ENCODE results near the gene C20orf141. TPM values are rescaled to one million over a fixed set of nuclear protein-coding genes. Genes with fewer than 3 reads are reported as not detected.
A peak's percentile ranks its signal among the peaks of the same experiment; 100 is the strongest.
"Not testable (repeated sequence)": the region's sequence is repeated elsewhere in the genome, so short reads cannot be mapped to it uniquely, and the experiment has no call there.

The C20orf141 gene
- total RNA-seq, 6 experiments from 2014 or later, result not detected

DNA sequence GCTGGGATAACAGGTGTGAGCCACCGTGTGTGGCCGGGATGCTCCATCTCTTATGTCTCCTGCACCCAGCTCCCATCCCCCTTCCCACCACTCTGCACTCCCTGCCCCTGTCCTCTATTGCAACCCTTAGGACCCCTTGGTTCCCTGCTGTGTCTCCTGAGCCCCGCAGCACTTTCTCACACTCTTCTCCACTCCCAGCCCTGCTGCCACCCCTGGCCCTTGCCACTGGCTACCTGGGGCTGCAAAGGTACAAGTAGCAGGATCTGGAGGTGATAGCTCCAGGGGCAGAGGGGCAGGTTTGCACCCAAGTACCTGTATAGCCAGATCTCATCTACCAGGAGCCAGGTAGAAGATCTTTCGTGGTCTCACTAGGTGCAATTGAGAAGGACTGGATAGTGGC lies 7.8 kb upstream of the C20orf141 start:
- H3K36me3 Mint-ChIP-seq (ENCODE audit: low read depth), result no peaks in the 10 kb centered on the region
- DNase-seq, result no peak
- peaks cover 12% of the 10 kb centered on the region for H3K9me3 Mint-ChIP-seq
- TF ChIP-seq, protein P1, sequence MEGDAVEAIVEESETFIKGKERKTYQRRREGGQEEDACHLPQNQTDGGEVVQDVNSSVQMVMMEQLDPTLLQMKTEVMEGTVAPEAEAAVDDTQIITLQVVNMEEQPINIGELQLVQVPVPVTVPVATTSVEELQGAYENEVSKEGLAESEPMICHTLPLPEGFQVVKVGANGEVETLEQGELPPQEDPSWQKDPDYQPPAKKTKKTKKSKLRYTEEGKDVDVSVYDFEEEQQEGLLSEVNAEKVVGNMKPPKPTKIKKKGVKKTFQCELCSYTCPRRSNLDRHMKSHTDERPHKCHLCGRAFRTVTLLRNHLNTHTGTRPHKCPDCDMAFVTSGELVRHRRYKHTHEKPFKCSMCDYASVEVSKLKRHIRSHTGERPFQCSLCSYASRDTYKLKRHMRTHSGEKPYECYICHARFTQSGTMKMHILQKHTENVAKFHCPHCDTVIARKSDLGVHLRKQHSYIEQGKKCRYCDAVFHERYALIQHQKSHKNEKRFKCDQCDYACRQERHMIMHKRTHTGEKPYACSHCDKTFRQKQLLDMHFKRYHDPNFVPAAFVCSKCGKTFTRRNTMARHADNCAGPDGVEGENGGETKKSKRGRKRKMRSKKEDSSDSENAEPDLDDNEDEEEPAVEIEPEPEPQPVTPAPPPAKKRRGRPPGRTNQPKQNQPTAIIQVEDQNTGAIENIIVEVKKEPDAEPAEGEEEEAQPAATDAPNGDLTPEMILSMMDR (IDR thresholded peaks at IDR 0.05), result no peak
- H3K4me1 Mint-ChIP-seq (ENCODE audit: low read depth), result peaks cover 6% of the 10 kb centered on the region; the same call in 1 of the 2 replicates
- no peak overlapping the region for H3K4me3 Mint-ChIP-seq
- H3K27me3 Mint-ChIP-seq (ENCODE audit: insufficient read depth), result peaks cover 34% of the 10 kb centered on the region
- no peak overlapping the region for H3K27ac Mint-ChIP-seq

DNA sequence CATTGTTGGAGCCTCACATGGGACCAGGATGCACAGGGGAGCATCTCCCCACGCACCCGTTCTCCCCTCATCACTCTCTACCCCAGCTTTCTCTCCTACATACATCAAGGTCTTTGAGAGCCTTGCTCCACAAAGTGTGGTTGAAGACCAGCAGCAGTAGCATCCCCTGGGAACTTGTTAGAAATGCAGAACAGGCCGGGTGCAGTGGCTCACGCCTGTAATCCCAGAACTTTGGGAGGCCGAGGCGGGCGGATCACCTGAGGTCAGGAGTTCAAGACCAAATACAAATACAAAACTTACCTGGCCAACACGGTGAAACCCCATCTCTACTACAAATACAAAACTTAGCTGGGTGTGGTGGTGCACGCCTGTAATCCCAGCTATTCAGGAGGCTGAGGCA lies 6.9 kb upstream of the C20orf141 start:
- not testable (repeated sequence) for H3K36me3 Mint-ChIP-seq (ENCODE audit: low read depth); H3K4me1 Mint-ChIP-seq (ENCODE audit: low read depth); H3K4me3 Mint-ChIP-seq; H3K27ac Mint-ChIP-seq; DNase-seq
- Mint-ChIP-seq H3K27me3 (ENCODE audit: insufficient read depth) (peaks cover 27% of the 10 kb centered on the region), H3K9me3 (peaks cover 20% of the 10 kb centered on the region)

DNA sequence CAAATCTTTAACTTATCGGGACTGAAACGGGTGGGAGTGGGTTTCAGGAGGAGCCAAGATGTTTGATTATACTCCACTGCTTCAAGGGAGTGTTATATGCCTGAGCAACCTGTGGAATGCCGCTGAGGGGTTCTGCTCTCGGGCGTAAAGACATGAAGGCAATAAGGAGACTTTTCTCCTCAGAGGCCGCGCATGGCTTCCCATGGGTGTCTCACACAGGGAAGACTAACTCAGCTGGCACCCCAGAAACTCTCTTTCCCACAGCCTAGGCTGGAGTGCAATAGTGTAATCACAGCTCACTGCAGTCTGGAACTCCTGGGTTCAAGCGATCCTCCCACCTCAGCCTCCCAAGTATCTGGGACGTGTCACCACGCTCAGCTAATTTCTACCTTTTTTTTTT lies 5.1 kb upstream of the C20orf141 start:
- Mint-ChIP-seq H3K27me3 (ENCODE audit: insufficient read depth) (peaks cover 22% of the 10 kb centered on the region), H3K27ac (no peak overlapping the region), H3K9me3 (peaks cover 24% of the 10 kb centered on the region), H3K4me1 (ENCODE audit: low read depth) (peaks cover 19% of the 10 kb centered on the region), H3K36me3 (ENCODE audit: low read depth) (no peaks in the 10 kb centered on the region), H3K4me3 (no peak overlapping the region)
- TF ChIP-seq, protein P1 (IDR thresholded peaks at IDR 0.05), result no peak
- no peak for DNase-seq

DNA sequence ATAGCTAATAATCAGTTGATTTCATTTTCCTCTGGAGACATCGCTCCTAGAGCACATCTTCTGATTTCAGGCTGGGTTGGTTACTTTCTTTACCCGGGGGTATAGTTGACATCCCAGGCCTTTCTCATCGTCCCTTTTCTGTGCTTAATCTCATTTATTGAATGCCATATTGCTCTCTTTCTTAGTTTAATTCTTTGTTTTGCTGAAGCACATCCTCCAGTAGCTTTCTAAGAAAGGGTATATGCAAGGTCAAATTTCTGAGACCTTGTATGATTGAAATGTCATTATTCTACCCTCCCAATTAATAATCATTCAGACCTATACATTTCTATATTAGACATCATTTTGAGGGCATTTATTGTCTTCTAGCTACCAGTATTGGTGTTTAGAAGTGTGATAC lies 2.6 kb upstream of the C20orf141 start:
- TF ChIP-seq, protein P1 (IDR thresholded peaks at IDR 0.05), result no peak
- H3K9me3 Mint-ChIP-seq, result peaks cover 24% of the 10 kb centered on the region
- H3K36me3 Mint-ChIP-seq (ENCODE audit: low read depth), result no peaks in the 10 kb centered on the region
- H3K27me3 Mint-ChIP-seq (ENCODE audit: insufficient read depth), result peaks cover 10% of the 10 kb centered on the region
- peaks cover 31% of the 10 kb centered on the region for H3K4me1 Mint-ChIP-seq (ENCODE audit: low read depth)
- no peak for DNase-seq
- H3K27ac Mint-ChIP-seq, result no peak overlapping the region
- no peak overlapping the region for H3K4me3 Mint-ChIP-seq

DNA sequence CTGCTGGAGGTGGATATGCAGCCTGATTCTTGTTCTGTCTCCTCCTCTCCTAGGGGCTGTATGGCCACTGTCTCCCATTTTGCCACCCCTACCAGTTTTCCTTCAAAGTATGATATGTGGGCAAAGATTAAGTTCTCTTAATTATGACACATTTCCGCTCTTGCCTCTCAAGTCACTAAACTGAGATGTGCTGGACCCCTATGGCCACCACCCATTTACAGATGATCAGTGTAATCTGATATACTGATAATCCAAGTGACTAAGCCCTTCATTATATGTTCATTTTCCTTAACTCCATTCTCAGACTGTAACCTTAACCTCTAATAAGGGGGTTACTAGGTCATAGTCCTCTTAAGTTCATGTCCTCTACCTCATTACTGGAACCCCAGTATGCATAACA lies 711 bp upstream of the C20orf141 start:
- Mint-ChIP-seq H3K27me3 (ENCODE audit: insufficient read depth) (peaks cover 9% of the 10 kb centered on the region), H3K27ac (peak overlapping the region; percentile 82; the same call in 1 of the 2 replicates), H3K36me3 (ENCODE audit: low read depth) (no peaks in the 10 kb centered on the region), H3K4me1 (ENCODE audit: low read depth) (peaks cover 31% of the 10 kb centered on the region), H3K4me3 (peak overlapping the region; percentile 64), H3K9me3 (peaks cover 24% of the 10 kb centered on the region)
- TF ChIP-seq, protein P1 (IDR thresholded peaks at IDR 0.05), result no peak
- DNase-seq, result no peak

DNA sequence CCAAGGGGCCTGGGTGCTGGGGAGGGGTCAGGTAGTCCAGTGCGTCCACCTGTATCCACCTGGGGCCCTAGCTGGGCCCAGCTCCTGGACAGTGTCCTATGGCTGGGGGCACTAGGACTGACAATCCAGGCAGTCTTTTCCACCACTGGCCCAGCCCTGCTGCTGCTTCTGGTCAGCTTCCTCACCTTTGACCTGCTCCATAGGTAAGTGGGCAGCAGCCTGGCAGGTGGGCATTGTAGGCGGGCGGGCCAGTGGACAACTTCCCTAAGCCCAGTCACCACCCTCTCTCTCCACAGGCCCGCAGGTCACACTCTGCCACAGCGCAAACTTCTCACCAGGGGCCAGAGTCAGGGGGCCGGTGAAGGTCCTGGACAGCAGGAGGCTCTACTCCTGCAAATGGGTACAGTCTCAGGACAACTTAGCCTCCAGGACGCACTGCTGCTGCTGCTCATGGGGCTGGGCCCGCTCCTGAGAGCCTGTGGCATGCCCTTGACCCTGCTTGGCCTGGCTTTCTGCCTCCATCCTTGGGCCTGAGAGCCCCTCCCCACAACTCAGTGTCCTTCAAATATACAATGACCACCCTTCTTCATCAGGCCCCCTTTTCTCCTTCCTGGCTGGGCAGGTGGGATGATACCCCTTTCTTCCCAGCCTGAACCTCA lies 584 bp downstream of the C20orf141 start:
- H3K27me3 Mint-ChIP-seq (ENCODE audit: insufficient read depth), result peaks cover 9% of the 10 kb centered on the region
- H3K9me3 Mint-ChIP-seq, result peaks cover 24% of the 10 kb centered on the region
- TF ChIP-seq, protein P1 (IDR thresholded peaks at IDR 0.05), result no peak
- peak overlapping the region; percentile 64; the same call in 1 of the 2 replicates for H3K4me3 Mint-ChIP-seq
- H3K4me1 Mint-ChIP-seq (ENCODE audit: low read depth), result peaks cover 40% of the 10 kb centered on the region
- H3K36me3 Mint-ChIP-seq (ENCODE audit: low read depth), result no peaks in the 10 kb centered on the region
- peak overlapping the region; percentile 82 for H3K27ac Mint-ChIP-seq
- DNase-seq, result no peak
